Activated T-helper 1 cell treated with anti-CD3 and anti-CD28 coated beads, Interleukin-12 subunit alpha, Interleukin-12 subunit beta, Interleukin-2, Interleukin-4 antibody, amounts not matched to agents 30 ng/mL and 10 ng/mL and 1 ng/mL, durations not matched to agents 14 hours and 24 hours and 36 hours (primary cell): ENCODE results near the gene GNA12. TPM values are rescaled to one million over a fixed set of nuclear protein-coding genes. Genes with fewer than 3 reads are reported as not detected.

ENCODE experiments used
- DNase-seq: peaks from one replicate; pipeline ENCODE4 v3.0.0; 2021; ENCODE audit warnings: low spot score
- H3K27ac Mint-ChIP-seq: one replicate; pipeline ENCODE4 v1.8.0; 2021; ENCODE audit warnings: mild to moderate bottlenecking, mixed read lengths
- H3K27me3 Mint-ChIP-seq: one replicate; pipeline ENCODE4 v1.8.0; 2022; ENCODE audit warnings: mild to moderate bottlenecking, moderate library complexity, mixed read lengths; ENCODE audit not compliant: insufficient read depth
- H3K36me3 Mint-ChIP-seq: one replicate; pipeline ENCODE4 v1.8.0; 2021; ENCODE audit warnings: low read depth, mixed read lengths
- H3K4me1 Mint-ChIP-seq: one replicate; pipeline ENCODE4 v1.8.0; 2021; ENCODE audit warnings: low read depth, mixed read lengths
- H3K4me3 Mint-ChIP-seq: one replicate; pipeline ENCODE4 v1.8.0; 2021; ENCODE audit warnings: mild to moderate bottlenecking, moderate library complexity, mixed read lengths
- H3K9me3 Mint-ChIP-seq: one replicate; pipeline ENCODE4 v1.8.0; 2021; ENCODE audit warnings: mixed read lengths
- intact Hi-C: fragments of 100-400 bp; cut with micrococcal nuclease; formaldehyde crosslinking; loops from one replicate; pipeline ENCODE4 v1.15.1; 2024
- total RNA-seq: library from RNA; stranded (reverse); gene quantifications from 2 replicates; pipeline ENCODE4 v1.2.3, GENCODE V29; 2022

GNA12 gene
- total RNA-seq, 1 donor from 2014 or later: 36.4 TPM

- Mint-ChIP-seq H3K4me1 (peaks cover 39% of the 10 kb centered on the region), H3K27ac (peak overlapping the region; percentile 72), H3K9me3 (no peaks in the 10 kb centered on the region)
These were observed 870 bp downstream of the GNA12 start for GRCh38 chr7:2843191-2843685.

GRCh38 chr7:2841907-2842306 lies 2.2 kb downstream of the GNA12 start:
- Mint-ChIP-seq H3K36me3 (peaks cover 34% of the 10 kb centered on the region), H3K27ac (no peak overlapping the region), H3K9me3 (no peaks in the 10 kb centered on the region), H3K27me3 (no peaks in the 10 kb centered on the region), H3K4me3 (peak overlapping the region; percentile 90), H3K4me1 (peaks cover 51% of the 10 kb centered on the region)
- no peak for DNase-seq
- intact Hi-C loops: loop anchor here (5.0 to 10.0 kb wide), 2 partner anchors 120 to 287 kb away; partner anchors contain the start of genes BRAT1 and IQCE

More at GRCh38 chr7:2843191-2843685, 870 bp downstream of the GNA12 start:
- DNase-seq: no peak
- no peaks in the 10 kb centered on the region for H3K27me3 Mint-ChIP-seq
- peaks cover 25% of the 10 kb centered on the region for H3K36me3 Mint-ChIP-seq
- intact Hi-C loops: loop anchor here (5.0 to 10.0 kb wide), 2 partner anchors 121 to 288 kb away; partner anchors contain the start of genes BRAT1 and IQCE
- peak overlapping the region; percentile 90 for H3K4me3 Mint-ChIP-seq

DNA sequence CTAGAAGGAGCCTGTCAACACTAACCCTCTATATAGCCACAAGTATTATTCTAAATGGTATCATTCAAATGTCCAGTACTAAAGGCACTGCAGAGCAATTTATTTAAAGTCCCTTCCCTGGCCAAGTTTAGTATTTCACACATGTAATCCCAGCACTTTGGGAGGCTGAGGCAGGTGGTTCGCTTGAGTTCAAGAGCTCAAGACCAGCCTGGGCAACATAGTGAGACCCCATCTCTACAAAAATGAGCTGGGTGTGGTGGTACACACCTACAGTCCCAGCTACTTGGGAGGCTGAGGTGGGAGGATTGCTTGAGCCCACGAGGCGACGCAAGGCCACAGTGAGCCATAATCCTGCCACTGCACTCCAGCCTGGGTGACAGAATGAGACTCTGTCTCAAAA lies 3.6 kb downstream of the GNA12 start:
- Mint-ChIP-seq H3K4me3 (no peak overlapping the region), H3K27me3 (no peaks in the 10 kb centered on the region), H3K9me3 (no peaks in the 10 kb centered on the region), H3K27ac (no peak overlapping the region), H3K4me1 (peaks cover 62% of the 10 kb centered on the region), H3K36me3 (peaks cover 43% of the 10 kb centered on the region)
- intact Hi-C loops: loop anchor here (5.0 to 10.0 kb wide), 2 partner anchors 118 to 286 kb away; partner anchors contain the start of genes BRAT1 and IQCE
- no peak for DNase-seq

DNA sequence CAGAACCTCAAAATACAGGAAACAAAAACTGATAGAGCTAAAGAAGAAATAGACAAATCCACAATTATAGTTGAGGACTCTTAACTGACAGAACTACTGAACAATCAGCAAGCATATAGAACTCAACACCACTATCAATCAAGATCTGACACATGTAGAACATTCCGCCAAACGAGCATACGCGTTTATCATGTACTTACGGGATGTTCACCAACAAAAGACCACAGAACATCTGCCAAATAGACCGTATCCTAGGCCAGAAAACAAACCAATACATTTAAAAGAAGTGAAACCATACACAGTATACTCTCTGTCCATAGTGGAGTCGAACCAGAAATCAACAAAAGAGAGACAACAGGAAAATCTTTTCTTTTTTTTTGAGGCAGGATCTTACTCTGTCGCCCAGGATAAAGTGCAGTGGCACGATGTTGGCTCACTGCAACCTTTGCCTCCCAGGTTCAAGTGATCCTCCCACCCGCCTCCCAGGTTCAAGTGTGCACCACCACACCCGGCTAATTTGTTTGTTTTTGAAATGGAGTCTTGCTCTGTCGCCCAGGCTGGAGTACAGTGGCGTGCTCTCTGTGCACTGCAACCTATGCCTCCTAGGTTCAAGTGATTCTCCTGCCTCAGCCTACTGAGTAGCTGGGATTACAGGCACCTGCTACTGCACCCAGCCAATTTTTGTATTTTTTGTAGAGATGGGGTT lies 5.1 kb downstream of the GNA12 start:
- intact Hi-C loops: no loop called here
- Mint-ChIP-seq H3K9me3 (no peaks in the 10 kb centered on the region), H3K27me3 (no peaks in the 10 kb centered on the region), H3K36me3 (peaks cover 50% of the 10 kb centered on the region), H3K4me3 (no peak overlapping the region), H3K27ac (no peak overlapping the region), H3K4me1 (peaks cover 60% of the 10 kb centered on the region)
- no peak for DNase-seq

DNA sequence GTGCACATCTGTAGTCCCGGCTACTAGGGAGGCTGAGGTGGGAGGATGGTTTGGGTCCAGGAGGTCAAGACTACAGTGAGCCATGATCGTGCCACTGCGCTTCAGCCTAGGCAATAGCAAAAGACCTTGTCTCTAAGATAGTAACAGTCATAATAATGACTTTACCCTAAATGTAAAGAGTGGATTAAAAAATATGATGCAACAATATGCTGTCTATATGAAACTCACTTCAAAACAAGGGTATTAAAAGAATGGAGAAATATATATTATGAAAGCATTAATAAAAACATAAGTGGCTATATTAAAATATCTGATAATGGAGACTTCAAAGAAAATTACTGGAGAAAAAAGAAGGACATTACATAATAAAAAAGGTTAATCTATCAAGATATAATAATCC lies 5.7 kb downstream of the GNA12 start:
- H3K27me3 Mint-ChIP-seq: no peaks in the 10 kb centered on the region
- H3K4me1 Mint-ChIP-seq: peaks cover 60% of the 10 kb centered on the region
- intact Hi-C loops: no loop called here
- H3K36me3 Mint-ChIP-seq: peaks cover 50% of the 10 kb centered on the region
- H3K4me3 Mint-ChIP-seq: no peak overlapping the region
- no peaks in the 10 kb centered on the region for H3K9me3 Mint-ChIP-seq
- no peak for DNase-seq
- no peak overlapping the region for H3K27ac Mint-ChIP-seq

GRCh38 chr7:2837496-2837895 lies 6.6 kb downstream of the GNA12 start:
- H3K27ac Mint-ChIP-seq: peak overlapping the region; percentile 18
- peak overlapping the region; percentile 53 for H3K4me3 Mint-ChIP-seq
- H3K4me1 Mint-ChIP-seq: peaks cover 52% of the 10 kb centered on the region
- no peaks in the 10 kb centered on the region for H3K9me3 Mint-ChIP-seq
- H3K27me3 Mint-ChIP-seq: no peaks in the 10 kb centered on the region
- intact Hi-C loops: loop anchor here (1.0 to 2.0 kb wide), 2 partner anchors 14 to 15 kb away; no protein-coding TSS in a partner anchor
- DNase-seq: no peak
- peaks cover 48% of the 10 kb centered on the region for H3K36me3 Mint-ChIP-seq

DNA sequence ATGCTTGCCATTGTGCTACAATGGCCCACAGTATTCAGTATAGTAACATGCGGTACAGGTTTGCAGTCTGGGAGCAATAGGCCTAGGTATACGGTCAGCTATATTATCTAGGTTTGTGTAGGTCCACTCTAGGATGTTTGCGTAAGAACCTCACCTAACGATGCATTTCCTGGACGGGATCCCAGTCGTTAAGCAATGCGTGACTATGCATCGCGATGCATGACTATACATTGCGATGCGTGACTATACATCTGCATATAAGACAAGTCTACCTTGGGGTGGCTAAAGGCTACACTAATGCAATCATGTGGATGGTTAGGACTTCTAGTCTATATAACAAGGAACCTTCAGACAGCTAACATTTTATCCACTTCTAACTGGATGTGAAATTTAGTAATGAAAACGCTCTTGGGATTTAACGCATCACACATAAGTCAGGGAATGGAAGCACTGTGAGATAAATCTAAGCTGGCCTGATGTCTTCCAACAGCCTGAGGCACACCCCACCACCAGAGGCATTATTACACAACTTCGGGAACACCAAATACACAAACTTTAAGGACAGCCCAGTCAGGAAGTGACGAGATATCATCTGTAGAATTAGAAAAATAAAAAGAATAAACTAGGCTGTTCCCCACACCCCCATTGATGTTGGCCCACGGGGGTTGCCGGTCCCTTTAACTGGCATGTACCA lies 9.2 kb downstream of the GNA12 start:
- Mint-ChIP-seq H3K4me3 (no peak overlapping the region), H3K9me3 (no peaks in the 10 kb centered on the region), H3K4me1 (peaks cover 38% of the 10 kb centered on the region), H3K36me3 (peaks cover 33% of the 10 kb centered on the region), H3K27me3 (no peaks in the 10 kb centered on the region), H3K27ac (no peak overlapping the region)
- DNase-seq: no peak
- intact Hi-C loops: no loop called here

DNA sequence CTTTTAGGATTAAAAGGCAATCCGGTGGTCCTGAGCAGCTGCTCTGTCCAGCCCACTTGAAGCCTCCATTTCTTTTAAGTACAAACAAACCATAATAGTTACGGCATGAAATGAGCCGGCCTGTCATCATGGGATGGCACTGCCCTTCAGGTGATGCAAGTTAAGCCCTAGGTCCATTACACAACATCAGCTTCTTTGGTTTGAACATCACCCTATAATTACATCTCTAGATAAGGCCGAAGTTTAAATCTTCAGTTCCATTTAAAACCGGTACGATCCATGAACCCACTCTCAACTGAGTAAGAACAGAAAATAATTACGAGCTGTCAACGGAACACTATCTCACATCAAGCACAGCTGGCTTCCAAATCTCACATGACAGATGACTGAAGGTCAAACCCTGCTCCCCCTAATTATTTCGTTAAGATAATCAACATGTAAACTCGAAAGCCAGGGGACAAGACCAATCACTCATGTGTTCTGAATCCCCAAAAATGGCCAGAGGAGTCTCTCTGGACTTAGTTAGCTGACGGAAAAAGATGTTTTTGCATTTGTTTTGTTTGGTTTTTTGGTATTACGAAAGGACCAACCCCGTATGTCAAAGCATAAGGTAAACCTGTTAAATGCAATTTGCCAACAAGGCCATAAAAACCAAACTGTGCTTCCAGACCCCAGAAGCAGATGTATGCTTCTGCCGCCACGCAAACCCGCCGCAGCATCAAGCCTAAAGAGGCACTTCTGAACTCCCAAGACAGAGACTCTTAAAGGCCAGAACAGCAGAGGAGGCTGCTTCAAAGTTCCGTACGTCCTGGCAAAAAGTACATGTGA lies 10.8 kb downstream of the GNA12 start:
- H3K4me3 Mint-ChIP-seq: no peak overlapping the region
- no peak overlapping the region for H3K27ac Mint-ChIP-seq
- no peaks in the 10 kb centered on the region for H3K9me3 Mint-ChIP-seq
- H3K36me3 Mint-ChIP-seq: peaks cover 27% of the 10 kb centered on the region
- H3K27me3 Mint-ChIP-seq: no peaks in the 10 kb centered on the region
- intact Hi-C loops: no loop called here
- H3K4me1 Mint-ChIP-seq: peaks cover 30% of the 10 kb centered on the region
- no peak for DNase-seq

DNA sequence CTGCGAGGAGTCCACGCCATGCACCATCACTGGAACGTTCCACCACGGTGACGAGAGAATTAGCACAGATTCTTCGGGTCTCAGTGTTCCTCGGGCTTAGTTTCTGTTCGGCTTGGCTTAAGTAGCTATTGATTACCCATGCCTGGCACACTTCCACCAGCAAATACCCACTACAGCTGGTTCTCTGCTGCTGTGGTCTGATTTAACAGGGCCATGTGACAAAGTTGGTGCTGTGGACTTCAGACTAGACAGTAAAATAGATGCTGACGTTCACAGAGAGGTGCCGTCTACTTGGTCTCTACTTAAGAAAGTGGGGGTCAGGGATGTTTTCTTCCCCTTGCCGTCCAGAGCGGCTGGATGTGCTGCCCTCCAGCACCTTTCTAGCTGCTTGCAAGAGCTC lies 11.6 kb downstream of the GNA12 start:
- intact Hi-C loops: no loop called here
- H3K36me3 Mint-ChIP-seq: peaks cover 21% of the 10 kb centered on the region
- H3K4me3 Mint-ChIP-seq: no peak overlapping the region
- peaks cover 24% of the 10 kb centered on the region for H3K4me1 Mint-ChIP-seq
- no peak overlapping the region for H3K27ac Mint-ChIP-seq
- H3K27me3 Mint-ChIP-seq: no peaks in the 10 kb centered on the region
- no peaks in the 10 kb centered on the region for H3K9me3 Mint-ChIP-seq
- no peak for DNase-seq

DNA sequence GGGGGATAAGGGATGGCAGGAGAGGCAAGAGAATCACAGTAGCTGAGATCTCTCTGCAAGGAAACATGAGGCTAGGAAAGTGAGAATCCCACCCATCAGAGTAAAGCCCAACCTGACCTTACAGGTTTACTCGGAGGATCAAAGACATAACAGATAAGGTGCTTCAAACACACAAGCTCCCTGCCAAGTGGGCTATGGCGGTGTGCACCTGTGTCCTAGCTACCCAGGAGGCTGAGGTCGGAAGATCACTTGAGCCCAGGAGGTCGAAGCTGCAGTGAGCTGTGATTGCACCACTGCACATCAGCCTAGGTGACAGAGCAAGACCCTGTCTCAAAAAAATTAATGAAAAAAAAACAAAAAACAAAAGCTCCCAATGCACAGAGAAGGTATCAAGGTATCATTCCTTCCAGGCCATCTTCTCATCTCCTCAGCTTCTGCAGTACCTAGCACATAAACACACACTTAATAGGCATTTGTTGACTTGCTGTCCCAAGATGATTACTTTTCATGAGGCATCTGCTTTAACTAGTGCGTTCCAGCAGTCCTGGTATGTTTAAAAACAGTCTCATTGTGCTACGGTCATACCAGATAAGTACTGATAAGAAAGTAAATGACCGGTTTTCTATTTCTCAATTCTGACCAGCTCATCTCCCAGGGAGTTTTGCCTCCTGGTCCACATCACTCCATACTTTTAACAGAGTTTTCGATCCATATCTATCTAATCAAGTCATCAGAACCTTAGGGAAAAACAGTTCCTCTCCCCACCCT lies 13.3 kb downstream of the GNA12 start:
- Mint-ChIP-seq H3K27ac (no peak overlapping the region), H3K9me3 (no peaks in the 10 kb centered on the region), H3K4me3 (no peak overlapping the region), H3K4me1 (peaks cover 15% of the 10 kb centered on the region), H3K36me3 (peaks cover 13% of the 10 kb centered on the region), H3K27me3 (no peaks in the 10 kb centered on the region)
- intact Hi-C loops: no loop called here
- no peak for DNase-seq

DNA sequence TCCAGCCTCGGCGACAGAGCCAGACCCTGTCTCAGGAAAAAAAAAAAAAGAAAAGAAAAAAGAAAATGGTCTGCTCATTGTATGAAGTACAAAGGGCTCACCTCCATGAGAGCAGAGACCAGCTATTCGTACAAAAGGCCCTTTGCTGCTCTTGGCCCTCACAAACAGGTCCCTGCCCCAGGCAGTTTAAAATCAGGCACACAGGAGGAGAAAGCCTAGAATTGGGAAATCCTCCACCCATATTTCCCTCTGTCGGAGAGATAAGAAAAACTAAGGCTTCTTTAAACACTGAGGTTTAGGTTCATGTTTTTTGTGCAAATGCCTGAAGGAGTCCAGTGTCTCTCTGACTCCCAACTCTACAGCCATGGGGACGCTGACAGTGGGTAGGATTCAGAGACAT lies 15.1 kb downstream of the GNA12 start:
- Mint-ChIP-seq H3K27me3 (no peaks in the 10 kb centered on the region), H3K36me3 (peaks cover 6% of the 10 kb centered on the region), H3K4me1 (peaks cover 20% of the 10 kb centered on the region), H3K9me3 (no peaks in the 10 kb centered on the region), H3K27ac (no peak overlapping the region), H3K4me3 (no peak overlapping the region)
- no peak for DNase-seq
- intact Hi-C loops: no loop called here

- Mint-ChIP-seq H3K36me3 (peaks cover 3% of the 10 kb centered on the region), H3K27me3 (no peaks in the 10 kb centered on the region), H3K4me3 (no peak overlapping the region), H3K4me1 (peaks cover 28% of the 10 kb centered on the region), H3K9me3 (no peaks in the 10 kb centered on the region), H3K27ac (no peak overlapping the region)
- intact Hi-C loops: no loop called here
- DNase-seq: no peak
These were observed 17.3 kb downstream of the GNA12 start for GRCh38 chr7:2826771-2827170.
